Activated CD4-positive, alpha-beta T cell treated with anti-CD3 and anti-CD28 coated beads, Interleukin-2, Interleukin-4, amounts not matched to agents 100 ng/mL and 50 ng/mL, durations not matched to agents 16 hours and 8 hours (primary cell): ENCODE data around the gene ADGRG7.
A peak's percentile ranks its signal among the peaks of the same experiment; 100 is the strongest.
"Not testable (repeated sequence)": the region's sequence is repeated elsewhere in the genome, so short reads cannot be mapped to it uniquely, and the experiment has no call there.

Experiments
- DNase-seq: peaks from one replicate; pipeline ENCODE4 v3.0.0-alpha.2; 2020; ENCODE audit warnings: low spot score

The ADGRG7 gene, protein sequence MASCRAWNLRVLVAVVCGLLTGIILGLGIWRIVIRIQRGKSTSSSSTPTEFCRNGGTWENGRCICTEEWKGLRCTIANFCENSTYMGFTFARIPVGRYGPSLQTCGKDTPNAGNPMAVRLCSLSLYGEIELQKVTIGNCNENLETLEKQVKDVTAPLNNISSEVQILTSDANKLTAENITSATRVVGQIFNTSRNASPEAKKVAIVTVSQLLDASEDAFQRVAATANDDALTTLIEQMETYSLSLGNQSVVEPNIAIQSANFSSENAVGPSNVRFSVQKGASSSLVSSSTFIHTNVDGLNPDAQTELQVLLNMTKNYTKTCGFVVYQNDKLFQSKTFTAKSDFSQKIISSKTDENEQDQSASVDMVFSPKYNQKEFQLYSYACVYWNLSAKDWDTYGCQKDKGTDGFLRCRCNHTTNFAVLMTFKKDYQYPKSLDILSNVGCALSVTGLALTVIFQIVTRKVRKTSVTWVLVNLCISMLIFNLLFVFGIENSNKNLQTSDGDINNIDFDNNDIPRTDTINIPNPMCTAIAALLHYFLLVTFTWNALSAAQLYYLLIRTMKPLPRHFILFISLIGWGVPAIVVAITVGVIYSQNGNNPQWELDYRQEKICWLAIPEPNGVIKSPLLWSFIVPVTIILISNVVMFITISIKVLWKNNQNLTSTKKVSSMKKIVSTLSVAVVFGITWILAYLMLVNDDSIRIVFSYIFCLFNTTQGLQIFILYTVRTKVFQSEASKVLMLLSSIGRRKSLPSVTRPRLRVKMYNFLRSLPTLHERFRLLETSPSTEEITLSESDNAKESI

DNA sequence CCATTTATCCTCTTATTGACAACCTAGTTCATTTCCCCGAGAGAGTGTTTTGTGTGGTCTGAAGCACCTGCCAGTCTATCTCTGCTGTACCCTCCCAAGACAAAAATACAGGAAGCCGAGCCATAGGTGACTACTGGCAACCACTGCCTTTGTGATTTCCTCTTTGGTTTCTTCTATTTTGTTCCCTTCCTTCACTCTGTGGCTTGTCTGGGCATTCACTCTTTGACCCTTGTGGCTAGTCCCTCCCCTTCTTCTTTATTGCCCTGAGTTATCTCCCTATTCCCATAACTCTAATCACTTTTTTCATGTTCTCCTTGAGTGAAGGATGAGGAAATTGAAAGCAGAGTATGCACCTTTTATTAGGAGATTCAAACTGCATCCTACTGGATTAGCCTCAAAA, at the start of gene ADGRG7:
Gene ADGRG7 (plus strand): TSS at position 297 of the 400 bp plus-strand sequence. CDS start 256 bp downstream, outside the sequence.
- no peak for DNase-seq

DNA sequence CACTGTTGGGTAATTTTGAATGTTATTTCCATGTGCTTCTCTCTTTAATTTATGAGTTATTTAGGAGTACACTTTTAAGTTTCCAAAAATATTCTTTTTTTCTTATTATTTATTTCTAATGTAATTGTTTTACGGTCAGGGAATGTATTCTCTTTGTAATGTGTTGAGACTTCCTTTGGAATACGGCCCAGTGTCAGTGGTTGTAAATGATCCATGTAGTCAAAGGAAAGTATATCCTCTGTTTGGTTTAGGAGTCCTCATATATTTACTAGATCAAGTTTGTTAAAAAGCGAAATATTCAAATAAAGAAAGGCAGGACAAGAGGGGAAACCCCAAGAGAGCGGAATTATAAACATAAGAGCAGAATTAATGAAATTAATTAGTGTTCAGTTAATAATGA, 49.0 kb upstream of the ADGRG7 start:
- no peak for DNase-seq

DNA sequence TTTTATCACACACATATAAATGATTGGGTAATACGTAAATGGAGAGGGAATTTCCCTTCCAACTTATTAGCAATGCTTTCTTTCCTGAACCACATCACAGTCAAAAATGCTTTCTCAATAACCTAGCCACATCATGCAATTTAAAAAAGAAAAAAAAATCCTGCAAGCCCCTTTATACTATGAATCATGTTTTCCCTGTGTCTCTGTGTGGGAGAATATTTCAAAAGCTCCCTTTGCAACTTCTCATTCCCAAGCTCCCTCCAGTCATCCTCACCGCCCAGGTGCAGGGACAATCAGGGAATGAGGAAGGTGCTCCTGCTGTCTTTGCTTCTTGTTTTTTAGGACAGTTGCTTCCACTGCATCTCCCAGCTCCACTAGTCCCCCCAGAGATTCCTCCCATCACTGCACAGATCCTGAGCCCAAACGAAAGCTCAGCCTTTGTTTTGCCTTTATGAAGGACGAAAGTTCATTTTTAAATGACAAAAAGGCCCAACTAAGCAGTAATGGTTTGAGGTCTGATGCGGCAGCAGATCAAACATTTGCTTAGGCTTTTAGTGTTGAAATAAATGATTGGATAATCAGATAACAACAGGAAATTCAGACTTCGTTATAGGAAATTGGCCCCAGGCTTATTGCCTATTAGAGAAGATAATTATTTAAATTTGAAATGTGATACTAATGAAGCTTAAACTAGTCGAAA, 47.8 kb upstream of the ADGRG7 start:
- DNase-seq, result no peak

DNA sequence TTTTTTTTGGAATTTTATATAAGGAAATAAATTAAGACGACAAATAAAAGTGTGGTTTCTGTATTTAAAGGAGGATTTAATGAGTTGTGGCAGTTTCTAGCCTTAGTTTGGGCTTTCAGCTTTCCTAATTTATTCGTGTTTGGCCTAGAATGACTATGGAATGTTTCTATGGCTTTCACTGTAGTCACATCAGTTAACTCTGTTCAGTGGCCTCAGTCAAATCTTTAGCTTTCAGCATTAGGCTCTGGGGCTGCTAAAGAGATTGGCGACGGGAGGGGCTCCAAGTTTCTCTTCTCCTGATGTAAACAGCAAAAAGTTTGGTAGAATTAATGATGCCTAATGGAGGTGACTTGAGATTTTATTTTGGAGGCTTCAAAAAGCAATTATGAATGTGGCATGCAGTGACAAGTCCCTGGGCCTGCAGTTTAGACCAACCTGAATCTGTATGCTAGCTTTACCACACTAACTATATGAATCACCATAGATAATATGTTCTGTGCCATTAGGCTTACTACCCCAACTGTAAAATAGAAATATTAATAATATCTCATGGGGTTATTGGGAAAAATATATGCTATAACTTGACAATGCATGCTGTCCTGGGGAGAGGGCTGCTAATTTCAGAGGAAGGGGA, 47.1 kb upstream of the ADGRG7 start:
- no peak for DNase-seq

DNA sequence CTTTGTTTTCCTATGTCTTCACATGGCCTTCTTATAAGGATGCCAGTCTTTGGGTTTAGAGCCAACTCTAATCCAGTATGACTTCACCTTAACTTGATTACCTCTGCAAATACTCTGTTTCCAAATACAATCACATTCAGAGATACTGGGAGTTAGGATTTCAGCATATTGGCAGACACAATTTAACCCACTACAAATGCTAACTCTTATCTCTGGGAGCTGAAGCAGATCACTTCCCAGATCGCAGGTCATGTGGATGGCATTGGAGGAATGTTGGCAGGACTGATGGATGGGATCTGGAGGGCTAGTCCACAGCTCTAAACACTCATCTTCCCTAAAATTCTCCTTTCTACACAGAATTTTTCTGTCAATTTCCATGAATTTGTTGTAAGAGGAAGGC, 46.2 kb upstream of the ADGRG7 start:
- DNase-seq, result no peak

DNA sequence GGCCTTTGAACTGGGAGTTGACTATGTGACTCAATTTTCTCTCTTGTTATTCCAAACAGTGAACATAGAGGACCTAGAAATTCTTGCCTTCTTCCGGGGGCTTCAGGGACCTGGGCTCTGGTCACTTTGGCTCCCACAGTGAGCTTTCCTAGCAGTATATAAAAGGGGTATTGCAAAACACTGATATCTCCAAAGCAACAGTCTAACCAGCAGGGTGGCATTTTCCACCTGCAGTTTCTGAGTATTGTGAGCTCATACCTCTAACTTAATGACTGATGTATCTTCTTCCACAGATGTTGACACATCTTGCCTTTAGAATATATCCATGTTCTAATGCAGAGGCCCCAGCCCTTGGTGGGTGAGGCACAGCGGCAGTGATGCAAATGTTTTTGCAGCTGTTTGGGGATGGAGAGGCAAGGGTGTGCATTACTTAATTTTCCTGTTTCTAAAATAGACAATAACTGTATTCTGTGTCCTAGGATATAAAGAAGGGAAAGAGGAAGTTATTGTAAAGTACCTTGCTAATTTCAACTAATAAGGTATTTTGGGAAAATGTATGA, 45.7 kb upstream of the ADGRG7 start:
- no peak for DNase-seq

DNA sequence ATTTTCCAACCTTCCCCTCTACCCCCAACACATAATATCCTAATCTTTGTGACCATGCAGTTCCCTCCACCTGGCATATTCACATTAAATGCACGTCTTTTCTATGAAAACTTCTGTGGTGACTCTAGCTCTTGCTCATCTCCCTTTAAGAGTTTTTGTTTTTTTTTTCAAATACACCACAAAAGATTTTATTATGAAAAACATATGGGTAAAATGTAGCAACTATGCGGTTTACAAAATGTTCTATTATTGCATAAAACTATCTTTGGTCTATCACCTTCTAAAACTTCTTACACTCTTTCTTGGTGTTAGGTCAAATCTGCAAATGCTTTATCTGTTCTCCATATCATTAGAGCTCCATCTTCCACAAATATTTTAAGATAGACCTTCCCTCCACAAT, 38.6 kb upstream of the ADGRG7 start:
- no peak for DNase-seq

DNA sequence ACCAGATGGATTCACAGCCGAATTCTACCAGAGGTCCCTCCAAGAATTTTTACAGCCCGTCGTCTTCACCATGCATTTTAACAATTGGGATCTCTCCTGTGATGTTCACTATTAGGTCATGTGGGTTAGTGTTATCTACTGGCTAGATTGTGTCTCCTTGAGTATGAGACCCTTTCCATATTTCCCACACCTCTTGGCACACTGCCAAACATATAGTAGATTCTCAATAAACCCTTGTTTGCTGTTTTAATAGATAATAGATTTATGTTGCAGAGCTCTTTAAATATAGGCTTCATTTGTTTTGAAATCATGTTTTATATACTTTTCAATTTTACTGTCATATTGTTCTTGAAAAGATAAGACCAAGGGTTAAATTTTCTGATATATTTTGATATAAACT, 34.9 kb upstream of the ADGRG7 start:
- DNase-seq, result no peak

DNA sequence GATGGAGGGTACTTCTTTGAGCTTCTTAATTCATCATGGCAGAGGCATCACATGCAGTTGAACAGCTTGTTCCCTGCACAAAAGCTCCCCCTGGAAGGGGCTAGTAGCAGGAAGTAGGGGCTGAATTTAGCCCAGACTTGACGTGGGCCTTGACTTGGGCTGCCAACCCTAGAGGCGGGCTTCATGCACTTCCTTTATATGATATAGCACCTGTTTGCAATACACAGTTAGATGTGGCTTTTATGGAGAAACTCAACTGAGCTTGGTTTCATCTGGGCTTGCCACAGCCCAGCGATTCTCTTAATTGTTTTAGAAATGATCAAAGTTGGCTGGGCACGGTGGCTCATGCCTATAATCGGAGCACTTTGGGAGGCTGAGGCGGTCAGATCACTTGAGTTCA, 33.7 kb upstream of the ADGRG7 start:
- DNase-seq, result no peak

DNA sequence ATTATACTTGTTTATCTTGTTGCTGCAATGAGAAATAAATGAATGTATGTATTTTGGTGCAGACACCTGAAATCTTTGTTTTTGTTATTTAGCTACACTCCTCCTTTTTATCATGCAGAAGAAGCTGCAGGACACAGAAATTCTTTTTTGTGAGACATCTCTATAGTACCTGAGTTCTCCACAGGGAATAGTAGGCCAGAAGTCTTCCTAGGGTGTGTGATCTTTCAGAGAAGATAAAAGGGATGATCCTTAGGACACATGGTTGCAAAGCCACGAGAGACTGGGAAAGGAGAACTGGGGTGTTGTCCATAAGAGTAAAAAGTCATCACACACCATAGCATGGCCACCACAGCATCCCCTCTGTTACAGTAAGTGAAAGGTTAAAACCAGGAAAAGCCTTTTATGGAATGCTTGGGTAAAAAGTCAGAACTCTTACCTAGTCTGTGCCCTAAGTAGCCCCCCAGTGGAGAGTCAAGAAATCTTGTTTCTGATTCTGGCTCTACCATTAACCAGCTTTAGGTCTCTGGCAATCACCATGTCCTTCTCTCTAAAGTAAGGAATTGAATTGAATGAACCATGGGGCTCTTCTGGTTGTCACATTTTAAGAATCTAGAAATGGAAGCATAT, 31.9 kb upstream of the ADGRG7 start:
- no peak for DNase-seq

DNA sequence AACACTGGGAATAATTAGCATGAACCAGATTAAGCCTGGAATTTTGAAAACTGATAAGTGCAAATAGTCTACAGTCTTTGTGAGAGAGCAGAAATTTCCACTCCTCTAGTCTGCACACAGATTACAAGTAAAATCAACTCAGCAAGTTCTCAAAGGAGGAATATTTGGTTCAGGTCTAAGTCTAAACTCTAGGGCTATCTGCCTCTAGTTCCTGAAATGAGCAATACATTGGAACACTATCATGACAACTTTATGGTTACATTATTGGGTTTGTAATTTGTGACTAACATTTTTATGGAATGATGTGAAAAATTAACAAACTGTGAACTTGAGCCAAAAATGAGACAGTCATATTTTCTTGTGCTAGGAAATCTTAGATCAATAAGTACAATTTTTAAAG, 30.8 kb upstream of the ADGRG7 start:
- no peak for DNase-seq

DNA sequence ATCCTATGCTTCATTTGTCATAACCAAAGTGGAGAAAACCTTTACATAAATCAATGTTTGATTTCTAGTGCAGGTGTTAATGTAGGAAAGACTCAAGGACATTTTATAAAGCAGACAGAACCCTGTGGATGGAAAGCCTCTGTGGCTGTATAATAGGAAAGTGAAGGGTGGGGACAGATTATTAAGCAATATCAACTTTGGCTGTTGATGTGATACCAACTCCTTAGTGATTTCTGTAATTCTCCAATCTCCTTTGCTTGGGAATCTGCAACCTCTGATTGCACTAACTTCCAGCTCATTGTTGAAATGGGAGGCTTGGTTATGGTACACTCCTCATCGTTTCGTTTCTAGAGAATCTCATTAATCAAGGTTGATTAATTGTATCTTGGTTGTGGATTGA, 29.3 kb upstream of the ADGRG7 start:
- DNase-seq, result no peak

DNA sequence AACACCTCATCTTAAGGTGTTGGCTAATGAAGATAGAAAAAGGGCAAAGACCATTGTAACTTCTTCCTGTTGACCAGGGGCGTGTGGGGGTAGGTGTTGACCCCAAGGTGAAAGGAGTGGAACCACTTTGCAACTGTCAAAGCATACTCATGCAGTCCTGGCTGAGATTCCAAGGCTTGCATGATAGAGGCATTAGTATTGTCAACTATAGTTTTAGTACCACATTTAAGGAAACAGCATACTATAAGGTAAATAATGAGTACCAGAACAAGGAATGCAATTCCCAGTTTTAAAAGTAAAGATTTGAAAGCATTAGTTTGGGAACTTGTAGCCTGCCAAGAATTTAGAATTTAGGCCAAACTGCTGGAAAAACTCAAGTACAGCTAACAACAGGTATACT, 27.8 kb upstream of the ADGRG7 start:
- no peak for DNase-seq

DNA sequence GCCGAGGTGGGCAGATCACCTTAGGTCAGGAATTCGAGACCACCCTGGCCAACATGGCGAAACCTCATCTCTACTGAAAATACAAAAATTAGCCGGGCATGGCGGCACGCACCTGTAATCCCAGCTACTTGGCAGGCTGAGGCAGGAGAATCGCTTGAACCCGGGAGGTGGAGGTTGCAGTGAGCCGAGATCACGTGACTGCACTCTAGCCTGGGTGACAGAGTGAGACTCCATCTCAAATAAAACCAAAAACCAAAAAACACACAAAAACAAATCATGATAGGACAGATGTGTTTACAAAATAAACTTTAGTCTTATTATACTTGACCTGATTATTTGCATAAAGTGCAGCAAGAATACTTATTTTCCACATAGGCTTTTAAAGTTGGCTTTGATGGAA, 27.2 kb upstream of the ADGRG7 start:
- DNase-seq, result not testable (repeated sequence)

DNA sequence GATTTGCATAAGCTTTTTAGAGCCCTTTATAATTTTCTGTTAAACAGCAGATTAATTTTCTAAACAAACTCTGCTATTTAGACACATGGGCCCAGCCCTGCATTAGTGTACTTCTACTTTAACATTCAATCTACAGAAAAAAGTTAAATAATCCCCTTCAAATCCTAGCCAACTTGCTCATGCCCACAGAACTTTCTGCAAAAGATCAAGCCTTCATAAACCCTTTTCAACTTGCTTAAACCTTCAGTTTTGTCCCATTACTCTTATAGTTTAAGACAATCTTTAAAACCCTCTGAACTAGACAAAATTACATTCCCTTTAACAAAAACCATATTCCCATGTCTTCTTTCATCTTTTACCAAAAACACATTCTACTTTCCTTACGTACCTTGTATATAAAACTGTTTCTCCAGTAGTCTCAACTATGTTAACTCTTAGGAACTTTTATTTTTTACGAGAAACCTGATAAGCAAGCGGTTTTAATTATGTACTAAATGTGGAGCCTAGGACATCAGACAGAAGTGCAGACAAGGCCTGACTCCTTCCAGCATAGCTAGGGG, 25.2 kb upstream of the ADGRG7 start:
- no peak for DNase-seq

DNA sequence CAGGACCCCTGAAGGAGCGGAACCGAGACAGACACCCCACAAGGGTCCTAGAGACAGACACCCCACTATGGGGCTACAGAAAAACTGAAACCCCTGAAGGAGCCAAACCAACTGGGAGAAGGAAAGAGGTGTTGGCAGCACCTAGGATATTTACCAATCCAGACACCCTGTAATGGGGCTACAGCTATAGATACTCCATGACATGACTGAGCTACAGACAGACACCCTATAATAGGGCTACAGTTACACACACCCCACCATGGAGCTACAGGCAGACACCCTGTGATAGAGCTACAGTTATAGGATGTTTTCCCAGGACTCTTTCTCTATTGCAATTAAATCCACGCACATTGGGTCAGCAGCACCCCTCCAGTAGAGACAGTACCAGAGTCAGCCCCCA, 22.6 kb upstream of the ADGRG7 start:
- no peak for DNase-seq

DNA sequence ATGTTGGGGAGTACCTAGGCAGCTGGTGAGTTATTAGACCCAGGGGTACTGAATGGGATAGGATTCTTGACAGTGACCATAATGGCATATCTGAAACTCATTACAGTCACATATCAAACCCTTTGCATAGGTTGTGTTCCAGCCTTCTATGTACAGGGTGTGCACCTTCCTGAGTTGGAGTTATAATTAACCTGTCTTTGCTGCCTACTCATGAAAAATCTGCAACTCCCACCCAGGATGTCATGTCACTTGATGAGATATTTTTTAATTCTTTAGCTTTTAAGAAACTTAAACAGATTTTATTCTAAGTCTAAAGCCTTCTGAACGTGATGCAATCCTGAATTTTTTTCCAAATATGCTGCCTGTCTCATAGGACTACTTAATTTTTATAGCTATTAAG, 21.1 kb upstream of the ADGRG7 start:
- no peak for DNase-seq

DNA sequence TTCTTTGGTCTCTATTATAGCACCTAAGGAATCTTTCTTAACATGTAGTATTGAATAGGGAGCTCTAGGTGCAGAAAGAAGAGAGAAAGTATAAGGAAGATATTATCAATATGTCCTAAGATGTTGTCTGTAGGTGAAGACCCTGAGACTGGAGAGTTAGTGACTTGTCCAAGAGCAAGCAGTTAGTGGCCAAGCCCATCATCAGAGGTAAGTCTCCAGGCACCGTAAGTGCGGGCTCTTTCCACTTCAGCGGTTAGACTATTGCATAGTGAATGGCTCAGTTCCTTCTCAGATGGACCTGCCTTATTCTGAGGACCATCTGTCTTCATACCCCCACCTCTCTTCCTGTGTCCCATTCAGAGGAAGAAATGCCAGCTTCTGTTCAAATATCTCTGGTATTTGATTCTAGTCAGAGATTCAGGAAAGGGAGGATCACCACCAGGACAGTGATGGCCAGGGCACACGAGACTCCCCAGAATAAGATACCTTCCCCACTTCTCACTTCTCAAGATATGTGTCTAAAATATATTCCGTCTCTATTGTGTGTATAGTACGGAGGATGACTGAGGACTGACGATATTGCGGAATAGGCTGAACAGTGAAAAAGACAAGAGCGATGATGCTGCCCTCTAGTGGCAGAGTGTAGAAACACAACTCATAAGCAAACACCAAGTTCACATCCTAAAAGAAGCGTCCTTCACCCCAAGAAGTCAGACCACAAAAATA, 19.1 kb upstream of the ADGRG7 start:
- peak; percentile 68 for DNase-seq

DNA sequence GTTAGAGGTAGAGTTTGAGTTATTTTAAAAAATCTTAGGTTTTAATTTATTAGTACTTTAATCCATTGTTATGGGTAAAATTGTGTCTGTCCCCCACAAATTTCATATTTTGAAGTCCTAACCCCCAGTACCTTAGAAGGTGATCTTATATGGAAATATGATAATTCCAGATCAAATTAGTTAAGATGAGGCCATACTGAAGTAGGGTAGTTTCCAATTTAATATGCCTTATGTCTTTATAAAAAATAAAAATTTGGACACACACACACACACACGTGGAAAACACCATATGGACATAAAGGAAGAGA, 18.6 kb upstream of the ADGRG7 start:
- no peak for DNase-seq

DNA sequence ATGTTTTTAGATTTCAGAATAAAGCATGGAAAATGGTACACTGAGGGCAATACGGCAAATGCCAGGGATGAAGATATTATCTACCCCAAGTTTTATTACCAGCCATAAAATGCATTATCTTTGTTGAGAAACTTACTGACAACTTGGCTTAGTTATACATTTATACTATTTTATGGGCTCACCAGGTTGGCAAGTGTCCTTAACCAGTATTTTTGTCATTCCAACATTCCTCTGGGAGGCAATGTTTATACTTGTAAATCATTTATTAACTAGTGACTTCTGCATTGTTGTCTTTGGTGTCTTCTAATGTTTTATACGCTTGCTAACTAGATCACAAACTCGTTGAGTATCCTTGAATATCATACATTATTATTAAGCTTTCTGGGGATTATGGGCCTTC, 18.0 kb upstream of the ADGRG7 start:
- no peak for DNase-seq
